GM12892 (cell line): Measurements from ENCODE around the gene ELP4.

Source experiments
- POLR2A ChIP-seq: IDR thresholded peaks from 2 replicates; pipeline ENCODE4 v1.6.1; 2011; ENCODE audit warnings: low read depth, low read length, control low read depth
- POLR2AphosphoS5 ChIP-seq: IDR thresholded peaks from 2 replicates; pipeline ENCODE4 v1.6.1; 2011; ENCODE audit warnings: low read depth, low read length, control low read depth
- TAF1 ChIP-seq: IDR thresholded peaks from 2 replicates; pipeline ENCODE4 v1.6.1; 2011; ENCODE audit warnings: low read depth, mild to moderate bottlenecking, control low read depth, low read length, borderline replicate concordance

GRCh38 chr11:31818425-31818755, 308.8 kb downstream of the ELP4 start:
- no peak for TF ChIP-seq POLR2A
- TF ChIP-seq POLR2AphosphoS5, result no peak
- TF ChIP-seq TAF1, result no peak
